ENCODE measurements around the gene ADRA2C. TPM values are rescaled to one million over a fixed set of nuclear protein-coding genes. Genes with fewer than 3 reads are reported as not detected.

ADRA2C gene
- polyA plus RNA-seq, 2 of the 4 experiments (the other 2 are of a cell fraction) = 1.9 to 4.1 TPM

GRCh38 chr4:3796960-3797359, 30.8 kb downstream of the ADRA2C start:
- TF ChIP-seq BCL3 (IDR thresholded peaks at IDR 0.05) (no peak), KDM5A (IDR thresholded peaks at IDR 0.05) (no peak), MAFK (IDR thresholded peaks at IDR 0.05; ENCODE audit: partially characterized antibody) (no peak), SMC3 (IDR thresholded peaks at IDR 0.05) (no peak), USF2 (IDR thresholded peaks at IDR 0.05) (no peak), ZSCAN20 (CRISPR knock-in tag; IDR thresholded peaks at IDR 0.05) (no peak), RCOR1 (IDR thresholded peaks at IDR 0.05; ENCODE audit: low read depth, low read length) (no peak)
- CTCF ChIA-PET = interaction anchor here (1.1 to 1.4 kb wide), 2 partner anchors 14 to 84 kb away, joined by 3 to 5 read pairs; no protein-coding TSS in a partner anchor
- H3K9me3 ChIP-seq = no peaks in the 10 kb centered on the region
- ATAC-seq = no peak
- POLR2A ChIA-PET = no interaction called here
- no peak overlapping the region for H3K27ac ChIP-seq
- 21% methylated on average over 2 of the region's 2 CpGs for WGBS (ENCODE audit: missing lambda C conversion rate)
- no peak for FAIRE-seq
- DNase-seq (ENCODE audit: low read depth in 1 of 2, low spot score in 1 of 2) = no peak
- H3K4me2 ChIP-seq = no peak overlapping the region
- no peaks in the 10 kb centered on the region for H3K4me1 ChIP-seq
- H3K4me3 ChIP-seq = no peak overlapping the region

GRCh38 chr4:3797831-3798790, 31.9 kb downstream of the ADRA2C start:
- TF ChIP-seq JUNB (IDR thresholded peaks at IDR 0.05) (no peak), NFE2L2 (conservative IDR thresholded peaks at IDR 0.05; ENCODE audit: low read length) (no peak), MAZ (IDR thresholded peaks at IDR 0.05; ENCODE audit: borderline replicate concordance, low read depth, low read length) (no peak), CTCF (IDR thresholded peaks at IDR 0.05) (no peak), CHD4 (IDR thresholded peaks at IDR 0.05; ENCODE audit: borderline replicate concordance) (no peak), MAX (IDR thresholded peaks at IDR 0.05) (no peak), PBX3 (IDR thresholded peaks at IDR 0.05) (no peak)
- Histone ChIP-seq H3K4me1 (no peaks in the 10 kb centered on the region), H3K27ac (no peak overlapping the region), H3K4me3 (no peak overlapping the region), H3K9me3 (no peaks in the 10 kb centered on the region), H3K4me2 (no peak overlapping the region)
- FAIRE-seq = no peak
- DNase-seq (ENCODE audit: low read depth in 1 of 2, low spot score in 1 of 2) = no peak
- 55% methylated on average over 21 of the region's 28 CpGs for WGBS (ENCODE audit: missing lambda C conversion rate)
- POLR2A ChIA-PET = no interaction called here
- CTCF ChIA-PET = interaction anchor here (1.1 to 1.4 kb wide), 2 partner anchors 15 to 83 kb away, joined by 3 to 5 read pairs; no protein-coding TSS in a partner anchor
- ATAC-seq = no peak

GRCh38 chr4:3799496-3799895, 33.3 kb downstream of the ADRA2C start:
- no peak overlapping the region for H3K27ac ChIP-seq
- ChIA-PET POLR2A (no interaction called here), CTCF (interaction anchor here (1.2 kb wide), 1 partner anchor 34 kb away, joined by 3 read pairs; no protein-coding TSS in a partner anchor)
- no peak for FAIRE-seq
- DNase-seq (ENCODE audit: low read depth in 1 of 2, low spot score in 1 of 2) = no peak
- WGBS (ENCODE audit: missing lambda C conversion rate) = 46% methylated on average over 10 of the region's 13 CpGs
- no peaks in the 10 kb centered on the region for H3K9me3 ChIP-seq
- no peak overlapping the region for H3K4me3 ChIP-seq
- no peak overlapping the region for H3K4me2 ChIP-seq
- TF ChIP-seq CTCF (IDR thresholded peaks at IDR 0.05) = no peak
- no peak for TF ChIP-seq HEYL (CRISPR knock-in tag; IDR thresholded peaks at IDR 0.05)
- TF ChIP-seq KDM5A (IDR thresholded peaks at IDR 0.05) = no peak
- TF ChIP-seq JUN (IDR thresholded peaks at IDR 0.05) = no peak
- no peak for ATAC-seq
- no peaks in the 10 kb centered on the region for H3K4me1 ChIP-seq
